HG02884 (cell line): ENCODE results near the gene ACTC1.

Experiments
- ATAC-seq: cut with Tn5 transposase; IDR thresholded peaks from one replicate; pipeline ENCODE4 v1.9.1; 2021; ENCODE audit warnings: mild to moderate bottlenecking, moderate library complexity; ENCODE audit not compliant: unreplicated experiment

The ACTC1 gene

GRCh38 chr15:34802371-34802770 is 7.0 kb upstream of the ACTC1 start:
- ATAC-seq: no peak

- no peak for ATAC-seq
These were observed 4.1 kb upstream of the ACTC1 start for GRCh38 chr15:34799149-34800101.

DNA sequence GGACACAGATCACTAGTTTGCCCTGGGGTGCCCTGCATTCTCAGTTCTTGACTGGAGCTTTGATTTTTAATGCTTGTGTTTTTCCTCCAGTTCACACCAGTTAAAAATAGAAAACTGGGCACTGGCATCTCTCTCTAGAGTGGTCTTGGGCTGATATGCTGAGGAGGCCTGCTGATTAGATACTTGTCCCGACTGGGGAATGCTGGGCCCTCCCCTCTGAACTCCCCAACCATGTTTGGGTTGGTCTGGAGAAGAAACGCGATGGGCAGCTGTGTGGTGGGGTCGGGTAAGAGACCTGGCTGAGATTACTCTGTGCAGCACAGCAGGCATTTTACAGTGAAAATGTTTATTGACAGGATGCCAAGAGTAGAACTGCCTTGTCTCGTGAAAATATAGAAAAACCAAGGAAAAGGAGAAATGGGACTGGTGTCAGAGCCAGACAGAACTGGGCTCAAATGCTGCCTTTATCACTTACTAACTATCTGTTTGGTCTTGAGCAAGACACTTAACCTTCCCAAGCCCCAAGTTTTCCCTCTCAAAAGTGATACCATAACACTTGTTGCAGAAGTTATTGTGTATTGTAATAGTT is 1.6 kb upstream of the ACTC1 start:
- no peak for ATAC-seq

DNA sequence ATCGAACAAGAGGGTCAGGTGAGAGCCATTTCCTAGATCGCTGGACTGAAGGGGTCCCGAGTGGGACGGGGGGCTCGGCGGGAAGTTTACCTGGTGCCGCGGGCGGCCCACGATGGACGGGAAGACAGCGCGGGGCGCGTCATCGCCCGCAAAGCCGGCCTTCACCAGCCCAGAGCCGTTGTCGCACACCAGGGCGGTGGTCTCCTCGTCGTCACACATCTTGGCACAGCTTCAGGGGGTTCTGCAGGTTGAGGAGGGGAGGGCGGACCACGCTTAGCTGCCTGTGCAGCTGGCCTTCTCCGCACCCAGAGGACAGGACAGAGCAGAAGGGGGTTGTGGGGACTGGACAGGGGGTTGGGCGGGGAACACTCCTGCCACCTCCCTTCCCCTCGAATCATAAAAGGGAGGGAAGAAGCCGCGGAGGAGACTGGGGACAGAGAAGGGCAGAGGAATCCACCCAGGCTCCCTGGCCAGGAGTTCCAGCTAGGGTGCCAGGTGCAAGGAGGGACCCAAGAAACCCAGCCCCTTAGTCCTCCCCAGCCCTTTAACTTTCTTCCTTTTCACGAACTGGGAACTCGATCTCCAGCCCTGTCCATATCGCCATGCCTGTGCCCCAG is 651 bp downstream of the ACTC1 start:
- ATAC-seq: no peak

DNA sequence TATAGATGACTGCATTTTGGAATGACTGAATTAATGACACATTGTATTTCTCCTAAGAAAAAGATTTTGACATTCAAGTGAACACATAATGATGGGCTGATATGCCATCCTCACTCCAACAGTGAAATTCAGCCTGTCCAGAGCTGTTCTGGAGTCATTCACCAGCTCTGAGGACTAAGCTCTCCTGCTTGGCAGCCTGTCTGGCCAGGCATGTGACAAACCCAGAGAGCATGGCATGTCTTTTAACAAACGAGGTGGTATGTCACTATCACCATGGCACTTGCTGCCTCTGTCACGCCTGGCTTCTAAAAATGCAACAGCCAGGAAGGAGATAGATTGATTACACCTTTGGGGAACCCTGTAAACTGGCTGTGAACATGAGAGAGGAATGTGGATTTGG is 1.4 kb downstream of the ACTC1 start:
- ATAC-seq: no peak

DNA sequence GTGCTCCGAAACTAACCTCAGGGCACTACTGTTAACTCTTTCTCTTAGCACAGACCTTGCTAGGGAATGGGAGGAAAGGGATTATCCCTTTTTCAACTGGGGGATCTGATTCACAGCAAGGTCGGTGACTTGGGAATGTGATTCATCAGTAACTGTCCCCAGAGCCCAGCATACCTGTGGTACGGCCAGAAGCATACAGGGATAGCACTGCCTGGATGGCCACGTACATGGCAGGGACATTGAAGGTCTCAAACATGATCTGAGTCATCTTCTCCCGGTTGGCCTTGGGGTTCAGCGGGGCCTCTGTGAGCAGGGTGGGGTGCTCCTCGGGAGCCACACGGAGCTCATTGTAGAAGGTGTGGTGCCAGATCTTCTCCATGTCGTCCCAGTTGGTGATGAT is 2.3 kb downstream of the ACTC1 start:
- no peak for ATAC-seq

- no peak for ATAC-seq
These were observed 3.6 kb downstream of the ACTC1 start for GRCh38 chr15:34791701-34792100.

DNA sequence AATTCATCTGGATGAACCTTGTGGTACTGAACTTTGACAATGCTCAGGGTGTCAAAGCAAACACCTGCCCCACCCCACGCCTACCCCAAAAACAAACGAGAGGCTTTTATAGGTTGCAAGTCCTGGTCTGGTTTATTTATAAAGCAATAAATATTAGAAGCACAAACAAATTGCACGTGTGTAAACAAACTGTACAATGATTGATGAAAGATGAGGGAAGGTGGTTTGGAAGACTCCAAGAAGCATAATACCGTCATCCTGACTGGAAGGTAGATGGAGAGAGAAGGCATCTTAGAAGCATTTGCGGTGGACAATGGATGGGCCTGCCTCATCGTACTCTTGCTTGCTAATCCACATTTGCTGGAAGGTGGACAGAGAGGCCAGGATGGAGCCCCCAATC is 5.2 kb downstream of the ACTC1 start:
- ATAC-seq: no peak

DNA sequence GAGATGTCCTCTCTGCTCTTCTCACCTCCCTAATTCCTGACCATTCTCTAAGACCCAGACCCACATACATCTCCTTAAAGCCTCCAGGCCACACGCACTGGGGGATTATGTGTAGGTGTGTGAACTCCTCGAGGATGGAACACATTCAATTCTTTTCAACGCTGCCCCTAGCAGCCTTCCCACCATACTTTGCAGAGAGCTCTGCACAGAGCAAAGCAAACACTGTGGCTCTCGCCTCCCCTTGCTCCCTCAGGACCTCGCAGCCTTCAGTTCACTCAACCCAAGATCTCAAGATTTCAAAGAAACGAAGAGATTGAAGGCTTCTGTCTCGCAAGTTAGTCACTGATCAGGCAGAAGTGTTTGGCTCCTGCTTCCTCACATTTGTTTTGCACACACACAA is 6.0 kb downstream of the ACTC1 start:
- ATAC-seq: no peak

DNA sequence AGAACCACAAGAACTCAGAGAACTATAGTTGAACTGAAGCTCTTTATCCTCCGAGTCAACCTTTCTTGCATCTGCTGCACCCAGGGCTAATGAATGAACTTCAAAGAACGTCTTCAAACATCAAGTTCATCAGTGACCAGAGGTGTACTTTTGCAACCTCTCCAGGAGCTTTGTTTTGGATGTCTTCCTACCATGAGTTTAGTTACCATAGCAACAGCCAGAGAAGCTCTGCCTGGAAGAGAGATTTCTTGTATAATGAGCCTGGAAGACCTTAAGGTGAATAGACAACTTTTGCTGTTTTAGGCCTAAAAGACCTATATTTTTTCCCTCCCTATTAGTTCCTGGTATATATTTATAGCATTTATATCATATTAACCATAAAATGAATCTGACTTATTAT is 9.1 kb downstream of the ACTC1 start:
- no peak for ATAC-seq

- no peak for ATAC-seq
These were observed 11.4 kb downstream of the ACTC1 start for GRCh38 chr15:34783991-34784390.

DNA sequence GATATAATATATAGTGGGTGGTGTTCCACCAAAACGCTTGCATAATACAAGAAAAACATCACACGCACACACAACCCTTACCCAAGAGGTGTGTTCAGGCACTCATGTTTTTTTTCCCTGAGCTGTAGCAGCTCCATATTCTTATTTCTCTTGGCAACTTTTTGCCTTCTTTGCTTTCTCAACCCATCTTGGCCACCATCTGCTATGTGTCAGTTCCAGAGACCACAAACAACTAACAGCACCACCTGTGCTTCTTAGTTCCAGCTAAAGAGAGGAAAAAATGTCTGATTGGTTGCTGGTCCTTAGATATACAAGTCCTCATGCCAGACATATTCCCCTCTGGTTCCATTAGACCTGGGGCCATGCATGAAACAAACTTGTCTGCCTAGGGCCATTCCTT is 11.9 kb downstream of the ACTC1 start:
- ATAC-seq: no peak

- no peak for ATAC-seq
These were observed 12.4 kb downstream of the ACTC1 start for GRCh38 chr15:34782901-34783300.

GRCh38 chr15:34780725-34781124 is 14.6 kb downstream of the ACTC1 start:
- no peak for ATAC-seq

- no peak for ATAC-seq
These were observed 18.7 kb downstream of the ACTC1 start for GRCh38 chr15:34776606-34777105.

DNA sequence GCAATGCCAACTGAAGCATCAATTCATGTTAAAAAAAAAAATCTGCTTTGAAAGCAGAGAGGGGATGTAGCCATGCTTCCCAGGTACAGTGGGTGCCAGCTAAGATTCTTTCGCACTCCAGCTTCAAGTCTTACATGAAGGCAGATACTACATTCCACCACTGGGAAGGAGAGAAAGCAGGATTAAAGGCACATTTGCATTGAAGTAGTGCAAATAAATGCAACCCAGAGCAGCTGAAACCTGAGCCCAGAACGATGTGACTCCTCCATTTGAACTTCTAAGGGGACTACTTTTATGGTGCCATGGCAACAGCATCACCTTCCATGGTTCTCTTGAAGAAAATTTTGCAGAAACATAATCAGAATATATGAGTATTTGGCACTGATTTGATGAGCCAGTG is 21.4 kb downstream of the ACTC1 start:
- ATAC-seq: no peak

DNA sequence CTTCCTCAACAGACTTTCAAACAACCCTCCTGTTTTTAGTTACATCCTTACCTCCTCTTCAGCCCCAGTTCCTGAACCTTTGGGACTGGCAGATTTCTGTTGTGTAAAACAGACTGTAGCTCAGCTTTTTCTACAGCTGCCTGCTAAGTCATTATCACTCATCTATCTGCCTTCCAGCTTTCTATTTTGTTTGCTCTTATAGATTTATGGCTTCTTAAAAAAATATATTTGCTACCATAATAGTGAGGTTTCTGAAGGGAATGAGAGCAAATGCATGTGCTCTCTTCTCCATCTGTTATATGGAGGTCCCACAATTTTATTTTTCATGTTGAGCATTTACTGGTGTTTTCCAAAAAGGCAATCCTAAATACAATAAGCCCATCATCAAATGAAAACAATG is 22.3 kb downstream of the ACTC1 start:
- no peak for ATAC-seq

DNA sequence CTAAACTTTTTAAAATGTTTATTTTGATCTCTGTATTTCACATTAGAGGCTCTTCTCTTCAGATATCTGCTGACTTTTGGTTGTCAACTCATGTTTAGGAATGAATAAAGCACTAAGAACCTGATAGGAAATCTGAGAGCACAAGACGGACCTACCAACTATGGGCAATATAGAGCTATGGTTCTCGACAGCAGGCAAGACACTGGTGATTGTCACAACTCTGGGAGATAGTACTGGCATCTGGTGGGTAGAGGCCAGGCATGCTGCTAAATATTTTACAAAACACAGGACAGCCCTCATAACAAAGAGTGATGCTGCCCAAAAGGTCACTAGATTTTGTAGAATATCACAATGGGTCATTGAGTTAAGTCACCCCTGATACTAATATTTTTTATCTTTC is 23.0 kb downstream of the ACTC1 start:
- no peak for ATAC-seq

GRCh38 chr15:34769711-34770110 is 25.6 kb downstream of the ACTC1 start:
- ATAC-seq: no peak

- no peak for ATAC-seq
These were observed 26.8 kb downstream of the ACTC1 start for GRCh38 chr15:34768530-34768929.

GRCh38 chr15:34765741-34766140 is 29.6 kb downstream of the ACTC1 start:
- ATAC-seq: no peak

DNA sequence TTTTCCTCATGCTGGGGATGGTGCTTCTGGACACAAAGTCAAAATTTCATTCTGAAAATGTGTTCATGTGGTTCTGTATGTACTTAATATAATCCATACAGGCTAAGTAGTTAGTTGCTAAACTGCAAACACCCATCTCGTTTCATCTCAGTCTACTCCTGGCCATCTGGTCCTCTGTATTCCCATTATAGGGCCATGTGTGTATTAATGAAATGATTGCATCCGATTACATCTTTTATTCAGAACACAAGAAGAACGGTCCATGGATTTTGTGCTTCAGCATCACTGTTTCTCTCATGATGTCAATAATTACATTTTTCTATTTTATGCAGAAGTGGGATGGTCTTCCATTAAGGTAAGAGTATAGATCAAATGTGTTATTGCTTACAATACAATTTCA is 34.4 kb downstream of the ACTC1 start:
- ATAC-seq: no peak
